HG03103 (cell line): Measurements from ENCODE around the gene SEMA4B.
A peak's percentile ranks its signal among the peaks of the same experiment; 100 is the strongest.
"Not testable (repeated sequence)": the region's sequence is repeated elsewhere in the genome, so short reads cannot be mapped to it uniquely, and the experiment has no call there.

Experiments used
- ATAC-seq: cut with Tn5 transposase; IDR thresholded peaks from one replicate; pipeline ENCODE4 v1.9.1; 2021; ENCODE audit warnings: low read depth; ENCODE audit not compliant: unreplicated experiment

The SEMA4B gene

DNA sequence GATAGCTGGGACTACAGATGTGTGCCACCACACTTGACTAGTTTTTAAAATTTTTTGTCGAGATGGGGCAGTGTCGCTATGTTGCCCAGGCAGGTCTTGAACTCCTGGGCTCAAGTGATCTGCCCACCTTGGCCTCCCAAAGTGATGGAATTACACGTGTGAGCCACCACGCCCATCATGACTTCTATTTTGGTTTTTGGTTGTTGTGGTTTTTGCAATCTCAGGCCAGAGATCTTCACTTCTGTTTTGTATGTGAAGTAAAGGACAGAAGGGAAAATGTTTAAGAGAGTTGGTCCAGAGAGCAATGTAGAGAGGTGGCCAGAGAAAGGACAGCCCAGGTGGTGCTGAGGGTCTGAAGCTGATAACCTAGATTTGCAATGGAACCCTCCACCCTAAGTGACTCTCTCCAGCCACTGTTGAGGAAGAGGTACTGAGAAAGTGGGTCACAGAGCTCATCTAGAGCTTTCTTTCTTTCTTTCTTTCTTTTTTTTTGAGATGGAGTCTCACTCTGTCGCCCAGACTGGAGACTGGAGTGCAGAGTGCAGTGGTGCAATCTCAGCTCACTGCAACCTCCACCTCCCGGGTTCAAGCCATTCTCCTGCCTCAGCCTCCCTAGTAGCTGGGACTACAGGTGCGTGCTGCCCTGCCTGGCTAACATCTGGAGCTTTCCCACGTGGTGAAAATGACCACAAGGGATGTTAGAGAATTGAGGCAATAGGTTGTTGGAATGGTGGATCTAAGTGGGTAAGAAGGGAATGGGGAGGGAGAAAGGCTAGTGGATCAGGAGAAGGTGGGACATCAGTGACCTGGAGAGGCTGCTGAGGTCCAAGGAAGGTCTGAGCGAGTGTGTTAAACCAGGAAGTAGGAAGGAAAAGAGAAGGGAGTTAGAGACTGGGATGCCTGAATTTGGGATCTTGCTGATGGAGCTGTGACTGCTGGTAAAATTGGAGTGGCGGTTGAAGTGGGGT is 22.4 kb upstream of the SEMA4B start:
- ATAC-seq = no peak

DNA sequence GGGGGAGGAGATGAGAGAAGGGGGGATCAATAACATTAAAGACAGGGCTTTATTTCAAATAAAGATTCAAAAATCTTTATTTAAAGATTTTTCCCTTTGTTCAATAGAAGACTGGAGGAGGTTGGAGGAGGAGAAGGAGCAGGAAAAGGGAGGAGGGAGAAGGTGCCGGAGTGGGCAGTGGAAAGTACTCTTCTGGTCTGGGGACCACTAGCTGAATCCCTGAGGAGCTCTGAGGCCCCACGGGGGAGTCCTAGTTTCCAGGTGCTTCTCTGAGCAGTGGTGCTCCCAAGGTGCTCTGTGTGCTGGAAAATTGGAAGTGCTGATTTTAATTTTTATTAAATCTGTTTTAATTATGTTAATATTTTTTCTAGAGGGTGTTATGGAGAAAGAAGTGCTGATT is 19.4 kb upstream of the SEMA4B start:
- no peak for ATAC-seq

DNA sequence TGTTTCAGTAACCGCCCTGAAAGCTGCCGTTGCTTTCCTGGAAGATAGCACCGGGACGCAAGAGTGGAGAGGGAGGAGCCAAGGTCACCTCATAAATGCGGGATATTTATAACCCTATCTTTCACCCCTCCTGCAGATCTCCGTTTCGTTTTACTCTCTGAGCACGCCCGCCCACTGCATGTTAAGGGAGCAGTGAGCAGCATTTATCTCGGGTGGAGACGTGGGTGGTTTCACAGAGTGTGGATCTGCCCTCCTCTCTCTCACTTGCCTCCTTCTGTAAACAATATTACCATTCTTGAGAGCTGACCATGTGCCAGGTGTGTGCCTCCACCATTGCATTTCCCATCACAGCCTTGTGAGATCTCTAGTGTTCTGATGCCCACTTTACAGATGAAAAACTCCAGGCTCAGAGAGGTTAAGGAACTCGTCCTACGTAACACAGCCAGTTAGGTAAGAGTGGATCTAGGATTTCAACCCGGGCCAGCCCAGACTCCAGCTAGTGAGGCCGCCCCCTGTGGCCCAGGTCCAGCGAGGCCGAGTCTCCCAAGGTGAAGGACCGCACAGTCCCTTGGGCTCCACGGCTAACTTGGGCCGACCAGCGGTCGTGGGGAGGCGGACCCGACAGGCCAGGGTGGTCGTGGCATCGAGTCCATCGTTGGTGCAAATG is 16.9 kb upstream of the SEMA4B start:
- ATAC-seq = peak; percentile 44

DNA sequence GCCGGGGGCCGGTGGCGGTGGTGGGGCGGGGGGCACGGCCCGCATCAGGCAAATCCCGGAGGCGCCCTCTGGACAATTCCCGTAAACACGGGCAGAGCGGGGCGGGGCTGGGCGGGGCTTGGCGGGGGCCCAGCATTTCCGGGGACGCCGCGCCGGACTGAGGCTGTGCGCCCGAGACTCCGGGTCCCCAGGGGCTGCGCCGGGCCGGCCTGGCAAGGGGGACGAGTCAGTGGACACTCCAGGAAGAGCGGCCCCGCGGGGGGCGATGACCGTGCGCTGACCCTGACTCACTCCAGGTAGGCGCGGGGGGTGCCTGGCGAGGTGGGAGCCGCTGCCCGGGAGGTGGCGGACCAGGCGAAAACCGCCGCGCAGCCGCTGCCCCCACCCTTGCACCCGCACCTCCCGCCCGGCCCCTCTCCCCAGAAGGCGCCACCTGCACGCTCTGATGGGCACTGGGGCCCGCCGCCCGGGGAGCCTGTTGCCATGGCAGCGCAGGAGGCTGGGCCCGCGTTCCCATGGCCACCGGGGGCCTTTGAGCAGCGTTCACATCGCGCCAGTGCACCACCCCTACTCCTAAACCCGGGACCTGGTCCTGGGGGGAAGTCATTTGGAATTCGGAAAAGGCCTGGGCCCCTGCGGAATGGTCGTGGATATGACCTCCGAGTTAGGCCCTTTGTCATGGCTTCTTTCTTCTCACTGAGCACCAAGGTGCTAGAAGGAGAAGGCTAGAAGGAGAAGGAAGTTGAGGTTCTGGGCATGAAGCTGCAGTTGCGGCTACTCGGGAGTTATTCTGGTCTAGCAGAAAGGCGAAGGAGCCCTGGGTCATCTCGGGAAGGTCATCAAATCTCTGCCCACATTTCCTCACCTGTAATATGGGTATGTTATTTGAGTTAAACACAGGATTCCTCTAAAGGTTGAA is 16.1 kb upstream of the SEMA4B start:
- peak; percentile 54 for ATAC-seq

DNA sequence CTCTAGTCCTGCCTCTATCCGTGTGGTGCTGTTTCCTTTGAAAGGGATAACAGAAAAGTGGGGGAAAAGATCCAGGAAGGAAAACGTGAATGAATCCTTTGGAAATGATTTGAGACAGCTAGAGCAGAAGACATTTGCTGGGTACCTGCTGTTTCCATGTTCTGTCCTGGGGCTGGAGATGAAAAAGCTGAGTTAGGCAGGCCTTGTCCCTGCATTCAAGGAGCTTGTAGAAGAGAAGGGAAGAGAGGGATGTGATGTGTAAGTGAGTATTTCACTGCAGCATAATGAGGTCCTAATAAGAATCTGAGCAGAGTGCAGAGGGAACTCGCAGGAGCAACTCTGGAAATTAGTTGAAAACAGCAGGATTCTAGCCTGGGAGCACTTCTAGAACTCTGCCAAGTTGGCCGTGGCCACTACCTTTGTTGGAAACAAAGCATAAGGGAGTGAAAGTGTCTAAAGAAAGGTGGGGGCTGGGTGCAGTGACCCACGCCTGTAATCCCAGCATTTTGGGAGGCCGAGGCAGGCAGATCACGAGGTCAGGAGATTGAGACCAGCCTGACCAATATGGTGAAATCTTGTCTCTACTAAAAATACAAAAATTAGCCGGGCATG is 13.8 kb upstream of the SEMA4B start:
- ATAC-seq = no peak

DNA sequence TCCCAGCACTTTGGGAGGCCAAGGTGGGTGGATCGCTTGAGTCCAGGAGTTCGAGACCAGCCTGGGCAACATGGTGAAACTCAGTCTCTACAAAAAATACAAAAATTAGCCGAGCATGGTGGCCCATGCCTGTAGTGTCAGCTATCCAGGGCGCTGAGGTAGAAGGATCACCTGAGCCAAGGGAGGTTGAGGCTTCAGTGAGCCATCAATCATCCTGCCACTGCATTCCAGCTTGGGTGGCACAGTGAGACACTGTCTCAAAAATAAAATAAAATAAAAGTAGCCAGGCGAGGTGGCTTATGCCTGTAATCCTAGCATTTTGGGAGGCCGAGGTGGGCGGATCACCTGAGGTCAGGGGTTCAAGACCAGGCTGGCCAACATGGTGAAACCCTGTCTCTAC is 13.1 kb upstream of the SEMA4B start:
- not testable (repeated sequence) for ATAC-seq

DNA sequence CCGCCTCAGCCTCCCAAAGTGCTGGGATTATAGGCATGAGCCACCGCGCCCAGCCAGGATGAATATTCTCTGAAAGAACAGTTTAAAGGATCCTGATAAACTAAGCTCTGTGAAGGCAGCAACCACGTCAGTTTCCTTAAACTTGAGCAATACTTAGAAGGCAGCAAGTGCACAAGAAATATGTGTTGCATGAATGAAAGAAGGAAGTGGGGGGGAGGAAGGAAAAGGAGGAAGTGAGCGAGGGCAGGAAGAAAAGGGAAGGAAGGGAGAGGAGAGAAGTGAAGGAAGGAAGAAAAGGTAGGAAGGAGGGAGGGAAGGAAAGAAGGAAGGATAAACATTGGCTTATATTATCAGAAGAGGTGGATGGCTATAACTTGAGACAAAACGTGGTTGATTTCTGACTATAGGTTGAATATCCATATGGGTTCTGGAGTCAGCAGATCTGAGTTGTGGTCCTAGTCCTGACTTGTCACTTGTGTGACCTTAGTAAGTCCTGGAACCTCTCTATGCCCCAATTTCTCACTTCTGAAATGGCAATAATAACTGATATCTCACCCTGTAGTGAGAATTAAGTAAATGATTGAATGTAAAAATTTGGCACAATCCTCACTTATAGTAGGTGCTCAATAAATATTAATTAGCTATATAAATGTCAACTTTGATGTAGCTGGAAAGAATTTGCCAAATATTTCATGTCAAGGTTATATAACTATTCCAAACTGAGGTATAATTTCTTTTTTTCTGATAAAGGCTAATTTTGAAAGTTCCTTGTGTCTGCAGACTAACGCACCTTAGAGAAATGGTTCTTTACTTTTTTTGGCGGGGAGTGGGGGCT is 12.0 kb upstream of the SEMA4B start:
- no peak for ATAC-seq

DNA sequence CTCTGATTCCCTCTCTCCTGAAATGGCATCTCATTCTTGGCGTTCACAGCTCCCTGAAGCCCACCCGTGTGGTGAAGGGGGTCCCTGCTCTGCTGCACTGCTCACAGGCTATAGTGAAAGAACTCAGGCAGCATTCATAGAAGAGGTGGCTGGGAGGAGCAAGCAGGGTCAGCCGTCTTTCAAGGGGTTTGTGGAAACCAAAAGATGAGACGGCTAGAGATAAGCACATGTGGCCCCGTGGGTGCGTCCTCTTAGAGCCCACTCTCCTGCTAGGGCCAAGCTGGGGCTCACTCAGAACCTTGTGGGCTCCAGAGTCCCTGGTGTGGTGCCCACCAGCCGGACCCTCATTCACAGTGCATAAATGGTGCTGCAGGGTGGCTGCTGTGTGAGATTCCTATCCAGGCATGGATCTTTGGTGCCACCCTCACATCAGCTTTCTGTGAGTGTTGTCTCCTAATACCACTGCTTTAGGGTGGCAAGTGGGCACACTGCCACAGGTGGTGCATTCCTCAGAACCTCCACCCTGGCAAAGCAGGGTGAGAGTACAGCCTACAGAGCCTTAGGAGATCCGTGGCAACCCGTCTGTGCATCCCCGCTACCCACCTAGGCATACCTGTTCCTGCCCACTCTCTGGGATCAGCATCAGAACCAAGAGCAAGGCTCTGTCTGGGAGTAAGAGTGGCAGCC is 11.2 kb upstream of the SEMA4B start:
- ATAC-seq = no peak

DNA sequence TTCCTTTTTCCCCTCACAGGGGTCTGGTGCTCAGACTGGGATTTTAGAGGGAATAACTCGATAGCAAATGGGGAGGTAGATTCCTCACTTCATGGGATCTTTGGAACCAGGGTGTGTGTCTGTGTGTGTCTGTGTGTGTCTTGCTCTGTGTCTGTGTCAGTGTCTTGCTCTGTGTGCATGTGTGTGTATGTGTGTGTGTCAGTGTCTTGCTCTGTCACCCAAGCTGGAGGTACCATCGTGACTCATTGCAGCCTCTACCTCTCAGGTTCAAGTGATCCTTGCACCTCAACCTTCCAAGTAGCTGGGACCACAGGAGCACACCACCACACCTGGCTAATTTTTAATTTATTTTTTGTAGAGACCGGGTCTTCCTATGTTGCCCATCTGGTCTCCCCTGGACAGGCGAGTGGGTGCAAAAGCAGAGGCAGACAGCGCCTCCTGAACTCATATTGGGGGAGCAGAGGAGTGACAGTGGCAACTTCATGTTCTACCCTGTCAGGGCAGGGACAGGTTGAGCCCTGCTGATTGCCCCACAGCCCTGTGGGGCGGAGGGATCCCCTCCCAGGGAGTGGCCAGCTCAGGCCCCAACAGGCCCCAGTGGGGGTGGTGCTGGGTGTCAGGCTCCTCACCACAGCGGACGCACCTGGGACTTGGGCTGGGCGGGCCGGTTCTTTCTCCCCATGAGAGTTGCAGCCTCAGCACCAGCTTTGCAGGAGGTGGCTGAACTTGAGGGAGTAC is 10.4 kb upstream of the SEMA4B start:
- ATAC-seq = peak; percentile 44

DNA sequence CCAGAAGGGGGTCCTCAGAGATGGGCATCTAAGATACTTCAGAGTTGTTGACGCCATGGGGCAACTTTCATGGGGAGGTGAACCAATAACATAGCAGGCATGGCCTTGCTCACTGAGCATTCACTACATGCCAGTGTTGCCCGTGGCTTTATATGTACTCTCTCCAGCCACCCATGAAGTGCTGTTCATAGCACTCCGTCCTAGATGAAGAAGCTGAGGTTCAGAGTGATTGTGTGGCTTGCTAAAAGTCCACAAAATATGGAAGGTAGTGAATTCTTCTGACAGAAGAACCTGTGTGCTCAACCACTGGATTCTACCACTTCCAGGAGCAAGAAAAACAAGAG is 9.8 kb upstream of the SEMA4B start:
- peak; percentile 22 for ATAC-seq

DNA sequence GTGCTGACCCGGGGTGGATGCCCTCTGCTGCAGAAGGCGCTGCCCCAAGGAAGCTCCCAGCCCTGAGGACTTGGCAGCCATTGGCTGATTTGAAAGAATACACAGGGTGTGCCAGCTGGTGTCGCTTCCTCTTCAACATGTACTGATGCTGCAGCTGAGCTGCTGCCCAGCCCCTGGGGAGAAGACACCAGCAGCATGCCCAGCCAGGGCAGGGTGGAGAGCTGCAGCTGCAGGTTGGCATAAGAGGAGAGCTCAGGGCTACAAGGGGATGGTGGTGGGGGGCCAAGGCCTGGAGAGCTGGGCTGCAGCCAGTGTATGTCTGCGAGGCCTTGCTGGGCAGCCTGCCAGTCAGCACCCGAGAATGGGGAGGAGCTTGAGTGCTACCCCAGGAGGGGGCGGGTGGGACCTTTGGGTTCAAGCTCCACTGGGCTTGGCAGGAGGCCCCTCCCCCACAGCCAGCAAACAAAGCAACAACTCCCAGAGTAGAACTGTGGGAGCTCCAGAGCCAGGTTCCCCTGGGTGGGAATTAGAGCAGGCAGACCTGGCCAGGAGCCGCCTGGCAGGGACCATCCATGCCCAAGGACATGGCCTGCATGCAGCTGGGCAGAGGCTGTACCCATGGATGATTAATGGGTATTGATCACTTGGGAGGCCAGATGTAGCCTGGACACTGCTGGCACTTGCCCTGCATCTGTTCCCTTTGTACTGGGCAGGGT is 9.2 kb upstream of the SEMA4B start:
- peak; percentile 59 for ATAC-seq

DNA sequence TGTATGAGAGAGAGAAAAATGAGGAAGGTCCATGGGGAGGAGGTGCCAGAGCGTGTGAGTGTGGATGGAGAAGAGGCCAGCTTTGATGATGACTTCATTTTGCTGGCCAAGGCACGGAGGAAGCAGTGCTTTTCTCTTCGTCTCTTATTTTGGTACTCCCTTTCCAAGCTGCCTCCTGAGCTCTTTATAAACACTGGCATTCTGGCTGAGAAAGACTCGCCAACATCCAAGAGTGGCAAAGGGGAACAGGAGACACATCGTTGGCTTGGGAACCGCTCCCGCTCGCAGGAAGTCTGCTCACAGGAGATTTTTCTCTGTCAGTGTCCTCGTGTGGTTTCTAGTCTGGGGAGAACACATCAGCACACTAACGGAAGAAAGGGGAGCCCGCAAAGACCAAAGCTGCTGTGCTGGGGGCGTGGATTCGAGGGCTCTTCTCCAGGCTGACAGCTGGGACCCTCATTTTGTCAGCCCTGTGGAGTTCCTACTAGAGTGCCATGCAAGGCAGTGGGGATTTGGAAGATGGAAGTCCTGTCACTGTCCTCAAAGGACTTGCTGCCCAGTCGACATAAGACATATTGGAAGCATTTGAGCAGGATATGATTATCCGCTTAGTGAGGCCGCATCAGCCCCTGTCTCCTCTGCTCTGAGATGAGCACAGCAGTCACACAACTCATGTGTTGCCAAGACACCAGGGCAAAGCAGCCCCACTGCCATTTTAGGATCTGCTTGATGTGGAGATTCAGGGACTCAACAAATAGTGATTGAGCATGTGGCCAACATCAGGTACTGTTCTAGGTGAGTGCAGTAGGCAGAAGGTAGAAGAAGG is 8.0 kb upstream of the SEMA4B start:
- ATAC-seq = no peak

DNA sequence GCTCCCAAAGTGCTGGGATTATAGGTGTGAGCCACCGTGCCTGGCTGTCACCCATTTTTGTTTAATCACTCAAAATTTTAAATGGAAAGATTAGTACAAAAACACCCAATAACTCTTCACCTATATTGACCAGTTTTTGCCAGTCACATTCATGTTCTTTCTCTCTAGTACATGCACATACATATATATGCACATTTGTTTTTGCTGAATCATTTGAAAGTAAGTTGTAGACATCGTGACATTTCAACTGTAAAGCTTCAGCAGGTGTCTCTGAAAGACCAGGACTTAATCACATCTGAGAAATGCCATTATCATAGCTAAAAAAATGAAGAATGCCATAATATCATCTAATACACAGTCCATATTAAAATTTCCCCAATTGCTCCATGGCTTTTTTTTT is 6.5 kb upstream of the SEMA4B start:
- ATAC-seq = no peak

DNA sequence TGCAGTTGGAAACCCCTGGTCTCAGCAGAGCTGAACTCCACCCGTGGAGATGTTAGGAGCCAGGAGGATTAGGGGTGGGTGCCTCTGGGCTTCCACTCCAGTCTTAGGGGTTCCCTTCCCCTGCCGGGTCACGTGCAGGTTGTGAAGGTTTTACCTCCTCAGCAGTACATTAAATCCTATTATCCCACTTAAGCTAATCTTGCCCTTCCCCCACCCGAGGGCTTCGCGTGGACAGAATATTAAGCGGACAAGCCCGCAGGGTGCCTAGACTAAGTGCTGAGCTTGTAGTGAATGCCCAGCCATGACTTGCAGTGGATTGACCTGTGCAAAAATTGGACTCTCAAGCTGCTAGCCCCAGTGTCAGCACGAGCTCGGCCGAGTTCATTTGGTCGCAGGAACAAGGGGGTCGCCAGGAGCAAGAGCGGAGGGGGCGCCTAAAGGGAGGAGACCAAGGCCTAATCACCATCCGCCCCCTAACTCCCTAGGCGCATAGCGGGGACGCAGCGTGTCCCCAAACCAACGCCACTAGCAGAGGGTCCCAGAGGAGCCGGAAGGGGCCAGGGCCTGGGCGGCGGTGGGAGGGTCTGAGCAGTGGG is 498 bp upstream of the SEMA4B start:
- peak; percentile 13 for ATAC-seq

DNA sequence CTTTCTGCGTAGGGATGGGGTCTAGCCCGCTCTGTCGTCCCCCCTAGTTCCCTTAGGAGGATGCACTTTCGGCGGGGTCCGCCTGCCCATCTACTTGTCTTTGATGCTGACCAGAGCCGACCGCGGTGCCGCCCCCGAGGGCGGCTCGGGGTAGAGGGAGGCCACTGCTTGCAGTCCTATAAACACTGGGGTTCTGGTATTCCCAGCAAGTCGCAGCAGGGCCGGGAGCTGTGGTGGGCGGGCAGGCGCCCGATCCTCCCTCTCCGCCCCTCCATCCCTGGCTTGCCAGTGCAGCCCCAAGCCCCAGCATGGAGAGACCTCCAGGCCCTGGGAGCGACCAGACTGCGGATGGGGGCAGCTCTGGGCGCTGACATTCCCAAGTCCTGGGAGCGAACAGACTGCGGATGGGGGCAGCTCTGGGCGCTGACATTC is 830 bp downstream of the SEMA4B start:
- no peak for ATAC-seq

DNA sequence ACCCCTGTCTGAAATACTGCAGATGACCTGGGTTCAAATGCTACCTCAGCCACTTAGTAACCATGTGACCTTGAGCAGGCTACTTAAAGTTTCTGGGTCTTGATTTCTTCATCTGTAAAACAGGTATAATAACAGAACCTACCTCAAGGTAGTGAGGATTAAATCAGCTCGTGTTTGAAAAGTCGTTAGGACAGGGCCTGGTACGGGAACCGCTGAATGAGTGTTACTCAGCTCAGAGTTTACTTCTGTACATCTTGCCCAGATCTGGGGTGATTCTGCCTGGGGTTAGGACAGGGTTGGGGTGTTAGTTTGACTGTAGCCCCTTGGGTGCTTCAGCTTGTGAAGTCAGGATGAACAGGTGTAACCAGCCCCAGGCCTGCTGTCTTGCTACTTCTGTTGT is 1.8 kb downstream of the SEMA4B start:
- ATAC-seq = no peak

DNA sequence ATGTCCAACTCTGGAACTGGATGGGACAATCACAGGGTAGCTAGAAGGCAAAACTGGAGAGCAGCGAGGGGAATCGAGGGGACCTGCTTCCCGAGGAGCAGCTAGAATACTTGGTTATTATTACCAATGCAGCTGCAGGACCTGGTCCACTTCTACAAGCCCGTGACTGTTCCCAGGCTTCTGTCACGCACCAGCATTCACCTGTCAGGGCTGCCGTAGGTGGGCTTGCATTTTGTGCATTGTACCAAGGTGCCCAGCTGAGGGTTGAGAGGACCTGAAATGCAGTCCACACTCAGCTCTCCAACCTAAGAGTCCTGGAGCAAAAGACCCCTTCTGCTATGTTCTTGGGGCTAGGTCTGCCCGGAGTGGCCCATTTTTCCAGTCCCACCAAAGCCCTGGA is 2.3 kb downstream of the SEMA4B start:
- ATAC-seq = no peak
